HepG2 (cell line): ENCODE results near the gene GEMIN8. TPM values are rescaled to one million over a fixed set of nuclear protein-coding genes. Genes with fewer than 3 reads are reported as not detected.

Experiments used
- CHD2 ChIP-seq: IDR thresholded peaks from 2 replicates; pipeline ENCODE4 v1.6.1; 2011; ENCODE audit warnings: low read depth, low read length, improper control_type of control experiment
- HMGA1 ChIP-seq: sonication (generic); formaldehyde crosslinking; conservative IDR thresholded peaks from 2 replicates; pipeline ENCODE4 v1.4.0; 2020; ENCODE audit warnings: missing genetic modification reagents
- IRF2 ChIP-seq: IDR thresholded peaks from 2 replicates; pipeline ENCODE4 v1.6.1; 2018; ENCODE audit warnings: missing genetic modification reagents, missing compliant biosample characterization
- MED13 ChIP-seq: sonication (generic); formaldehyde crosslinking; IDR thresholded peaks from 2 replicates; pipeline ENCODE4 v1.5.0; 2020; ENCODE audit warnings: missing genetic modification reagents
- MIER3 ChIP-seq: IDR thresholded peaks from 2 replicates; pipeline ENCODE4 v1.6.1; 2016; ENCODE audit warnings: missing compliant biosample characterization, borderline replicate concordance
- SCMH1 ChIP-seq: sonication (generic); formaldehyde crosslinking; IDR thresholded peaks from 2 replicates; pipeline ENCODE4 v1.9.0; 2021; ENCODE audit warnings: missing genetic modification reagents, mild to moderate bottlenecking, borderline replicate concordance
- TRIM22 ChIP-seq: fragments of 450-650 bp; IDR thresholded peaks from 2 replicates; pipeline ENCODE4 v1.6.1; 2017
- ZBTB21 ChIP-seq: sonication (generic); formaldehyde crosslinking; IDR thresholded peaks from 2 replicates; pipeline ENCODE4 v1.4.0; 2020; ENCODE audit warnings: missing genetic modification reagents
- ZNF34 ChIP-seq: sonication (generic); formaldehyde crosslinking; IDR thresholded peaks from 2 replicates; pipeline ENCODE4 v1.4.0; 2020; ENCODE audit warnings: mild to moderate bottlenecking, missing genetic modification reagents, borderline replicate concordance
- ZNF407 ChIP-seq: sonication (generic); formaldehyde crosslinking; IDR thresholded peaks from one replicate; pipeline ENCODE4 v1.5.1; 2020; ENCODE audit warnings: mild to moderate bottlenecking, missing genetic modification reagents; ENCODE audit errors: not compliant biosample characterization
- ZNF687 ChIP-seq: sonication (generic); formaldehyde crosslinking; IDR thresholded peaks from 2 replicates; pipeline ENCODE4 v1.5.1; 2020; ENCODE audit warnings: mild to moderate bottlenecking, missing genetic modification reagents, moderate library complexity
- ZNF772 ChIP-seq: sonication (generic); formaldehyde crosslinking; IDR thresholded peaks from 2 replicates; pipeline ENCODE4 v1.5.0; 2020; ENCODE audit warnings: mild to moderate bottlenecking, missing genetic modification reagents
- ZXDC ChIP-seq: sonication (generic); formaldehyde crosslinking; IDR thresholded peaks from 2 replicates; pipeline ENCODE4 v1.5.0; 2020; ENCODE audit warnings: mild to moderate bottlenecking, missing genetic modification reagents
- polyA plus RNA-seq, 8 experiments: library from polyadenylated mRNA; depleted of rRNA in 3 of 8; stranded (reverse) in 7 of 8; unstranded in 1 of 8; fragments of >200 nt; fragmentation: Illumina TruSeq in 4 of 8; extraction: Trizol in 4 of 8; gene quantifications; 2 replicates each; pipeline versions ENCODE4 v1.2.1 to v1.2.3, GENCODE V29; 2011 to 2016; ENCODE audit warnings: low read depth in 4 of 8, missing spikeins in 1 of 8, mixed read lengths in 1 of 8; ENCODE audit not compliant: insufficient read depth in 1 of 8
- total RNA-seq, 5 experiments: library from RNA; depleted of rRNA; stranded (reverse); fragments of >200 nt; fragmentation: Illumina TruSeq; extraction: Trizol; gene quantifications; 2 replicates each; pipeline ENCODE4 v1.2.3, GENCODE V29; 2016; ENCODE audit warnings: low read depth in 1 of 5

The GEMIN8 gene
- total and polyA plus RNA-seq, 2 of the 13 experiments (the other 11 are each of a cell fraction or from before 2014, with no cell fraction given): 9.7 to 23.7 TPM

- TF ChIP-seq ZNF407 (CRISPR knock-in tag) (no peak), ZBTB21 (CRISPR knock-in tag) (no peak), HMGA1 (CRISPR knock-in tag) (no peak), ZNF772 (no peak), IRF2 (no peak), TRIM22 (no peak), CHD2 (no peak), MED13 (CRISPR knock-in tag) (no peak), ZNF34 (CRISPR knock-in tag) (no peak), MIER3 (no peak), ZXDC (CRISPR knock-in tag) (no peak), SCMH1 (CRISPR knock-in tag) (no peak), ZNF687 (CRISPR knock-in tag) (no peak)
Measured at GRCh38 chrX:13967636-13968035, 62.1 kb downstream of the GEMIN8 start (continued).
